NCI-H69 (cell line): ENCODE measurements around the gene ACTR3C.
"Not testable (repeated sequence)": the region's sequence is repeated elsewhere in the genome, so short reads cannot be mapped to it uniquely, and the experiment has no call there.

ENCODE experiments used
- DNase-seq: peaks from one replicate; lab custom pipeline; 2025; lab: John Stamatoyannopoulos, UW

Gene ACTR3C

GRCh38 chr7:150281681-150282403 lies 41.5 kb downstream of the ACTR3C start:
- DNase-seq = not testable (repeated sequence)

GRCh38 chr7:150278383-150278782 lies 45.0 kb downstream of the ACTR3C start:
- DNase-seq = not testable (repeated sequence)

- peak; percentile 32 for DNase-seq
Measured at GRCh38 chr7:150276132-150276695, 47.1 kb downstream of the ACTR3C start.

DNA sequence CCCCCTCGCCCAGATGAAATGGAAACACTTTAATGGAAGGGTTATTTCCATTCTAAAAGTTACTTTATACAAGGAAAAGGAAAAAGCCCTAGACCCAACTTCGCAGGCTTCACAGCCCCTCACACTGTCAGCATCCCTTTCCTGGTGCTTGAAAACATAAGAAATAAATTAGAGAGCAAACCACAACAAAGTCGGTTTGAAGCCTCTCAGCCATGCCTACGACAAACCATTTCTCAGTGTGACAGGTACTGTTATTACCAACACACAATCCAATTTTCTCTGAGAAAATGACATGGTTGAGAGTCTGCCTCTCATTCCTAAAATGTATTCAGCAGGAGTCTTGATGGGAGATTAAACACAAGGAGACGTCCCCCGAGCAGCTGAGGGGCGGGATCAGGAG lies 51.4 kb downstream of the ACTR3C start:
- not testable (repeated sequence) for DNase-seq

DNA sequence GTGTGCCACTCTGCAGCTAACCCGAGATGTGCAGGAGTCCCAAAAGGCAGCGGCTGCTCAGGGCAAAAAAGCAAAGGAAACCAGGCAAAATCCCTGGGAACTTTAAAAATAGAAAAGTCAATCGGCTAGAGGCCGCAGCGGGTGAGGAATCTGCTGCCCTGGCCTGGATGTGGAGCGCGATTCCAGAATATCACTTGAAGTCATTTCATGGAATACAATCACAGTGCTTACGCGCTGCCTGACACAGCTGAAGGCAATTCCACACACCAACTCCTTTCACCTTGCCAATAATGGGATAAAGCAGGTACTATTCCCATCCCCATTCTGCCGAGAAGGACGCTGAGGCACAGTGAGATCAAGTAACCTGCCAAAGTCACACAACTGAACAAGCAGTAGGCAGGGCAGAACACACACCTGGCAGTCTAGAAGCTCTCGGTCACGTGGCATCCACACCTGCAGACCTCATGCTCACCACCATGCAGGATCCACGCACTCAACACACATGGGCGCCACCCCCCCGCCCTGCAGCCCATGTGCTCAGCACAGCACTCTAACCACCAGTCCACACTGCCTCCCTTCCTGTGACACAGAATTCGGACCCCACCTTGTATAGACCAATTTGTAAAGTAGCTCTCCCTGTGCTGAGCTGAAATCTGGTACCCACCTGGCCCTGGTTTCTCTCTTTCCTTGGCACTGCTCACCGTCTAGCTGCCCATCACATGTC lies 53.1 kb downstream of the ACTR3C start:
- not testable (repeated sequence) for DNase-seq

DNA sequence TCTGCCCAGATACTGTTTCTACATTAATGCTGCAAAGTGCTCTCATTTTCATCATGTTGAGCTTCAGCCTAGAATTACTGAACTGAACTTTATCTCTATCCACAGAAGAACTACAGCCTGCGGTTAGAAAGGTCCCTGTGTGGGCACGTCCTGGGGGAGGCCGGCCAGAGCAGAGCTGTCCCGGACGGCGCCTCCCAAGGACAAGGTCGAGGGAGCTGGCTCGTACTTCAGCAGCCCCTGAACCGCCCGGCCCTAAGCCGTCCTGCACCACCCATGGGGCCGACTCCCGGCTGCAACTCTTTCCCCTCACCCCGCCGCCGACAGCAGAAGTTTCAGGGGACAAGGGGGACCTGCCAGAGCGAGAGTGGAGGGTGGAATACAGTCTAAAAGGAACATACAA lies 54.5 kb downstream of the ACTR3C start:
- DNase-seq = not testable (repeated sequence)

DNA sequence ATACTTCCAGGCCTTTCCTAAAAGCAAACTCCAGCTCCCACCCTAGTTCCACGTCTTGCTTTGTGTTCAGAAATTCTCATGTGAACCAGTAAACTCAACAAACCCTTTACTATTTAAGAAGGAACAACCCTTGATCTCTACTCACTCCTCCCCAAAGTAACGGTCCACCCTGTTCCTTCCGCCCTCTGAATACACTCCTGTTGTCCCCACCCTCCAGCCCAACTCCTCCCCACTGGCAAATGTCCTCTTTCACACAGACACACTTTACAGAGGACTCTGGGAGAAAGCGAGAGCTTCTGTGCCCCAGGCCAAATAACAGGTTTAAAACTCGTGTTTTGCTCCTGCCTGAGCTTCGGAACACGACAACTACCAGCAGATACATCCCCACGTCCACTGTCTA lies 55.1 kb downstream of the ACTR3C start:
- DNase-seq = not testable (repeated sequence)

DNA sequence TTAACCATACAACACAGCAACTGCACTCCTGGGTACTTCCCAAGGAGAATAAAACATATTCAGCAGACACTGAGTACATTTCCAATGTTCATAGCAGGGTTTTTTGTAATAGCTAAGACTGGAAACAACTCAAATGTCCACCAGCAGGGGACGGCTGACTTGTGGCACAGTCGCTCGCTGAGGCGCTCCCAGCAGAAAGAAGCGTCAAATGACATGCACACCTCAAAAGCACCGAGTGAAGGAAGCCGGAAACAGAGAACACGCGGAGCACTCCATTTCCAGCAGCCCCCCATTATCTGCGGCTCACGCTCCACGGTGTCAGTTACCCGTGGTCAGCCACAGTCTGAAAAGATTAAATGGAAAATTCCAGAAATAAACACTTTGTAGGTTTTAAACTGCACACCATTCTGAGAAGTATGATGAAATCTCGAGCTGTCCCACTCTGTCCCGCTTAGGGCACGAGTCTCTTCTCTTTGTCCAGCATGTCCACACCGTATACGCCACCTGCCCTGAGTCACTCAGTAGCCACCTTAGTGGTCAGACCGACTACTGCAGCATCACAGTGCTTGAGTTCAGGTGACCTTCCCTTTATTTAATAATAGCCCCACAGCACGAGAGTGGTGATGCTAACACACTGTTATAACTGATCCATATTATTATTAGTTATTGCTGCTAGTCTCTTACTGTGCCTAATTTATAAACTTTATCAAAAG lies 56.2 kb downstream of the ACTR3C start:
- DNase-seq = peak; percentile 29

GRCh38 chr7:150262656-150263055 lies 60.7 kb downstream of the ACTR3C start:
- not testable (repeated sequence) for DNase-seq

GRCh38 chr7:150247745-150248144 lies 75.6 kb downstream of the ACTR3C start:
- not testable (repeated sequence) for DNase-seq

GRCh38 chr7:150245208-150245607 lies 78.1 kb downstream of the ACTR3C start:
- not testable (repeated sequence) for DNase-seq

DNA sequence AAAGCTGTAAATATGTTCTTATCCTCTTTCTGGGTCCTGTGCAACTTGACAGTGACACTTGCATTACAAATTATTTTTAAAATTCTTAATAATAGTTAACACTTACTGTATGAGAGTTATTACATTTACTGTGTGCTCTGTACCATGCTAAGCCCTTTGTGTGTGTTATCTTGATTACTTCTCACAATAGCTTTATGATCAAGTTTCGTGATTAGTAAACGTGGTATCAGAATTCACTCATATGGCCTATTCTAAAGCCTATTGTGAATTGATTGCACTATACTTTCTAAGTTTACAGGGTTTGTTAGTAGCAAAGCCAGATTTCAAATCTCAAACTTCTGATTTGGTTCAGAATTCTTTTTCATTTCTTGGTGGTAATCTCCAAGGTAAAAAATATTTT lies 80.4 kb downstream of the ACTR3C start:
- not testable (repeated sequence) for DNase-seq

GRCh38 chr7:150225444-150225843 lies 97.9 kb downstream of the ACTR3C start:
- not testable (repeated sequence) for DNase-seq

GRCh38 chr7:150222083-150222972 lies 101.0 kb downstream of the ACTR3C start:
- DNase-seq = peak; percentile 19

DNA sequence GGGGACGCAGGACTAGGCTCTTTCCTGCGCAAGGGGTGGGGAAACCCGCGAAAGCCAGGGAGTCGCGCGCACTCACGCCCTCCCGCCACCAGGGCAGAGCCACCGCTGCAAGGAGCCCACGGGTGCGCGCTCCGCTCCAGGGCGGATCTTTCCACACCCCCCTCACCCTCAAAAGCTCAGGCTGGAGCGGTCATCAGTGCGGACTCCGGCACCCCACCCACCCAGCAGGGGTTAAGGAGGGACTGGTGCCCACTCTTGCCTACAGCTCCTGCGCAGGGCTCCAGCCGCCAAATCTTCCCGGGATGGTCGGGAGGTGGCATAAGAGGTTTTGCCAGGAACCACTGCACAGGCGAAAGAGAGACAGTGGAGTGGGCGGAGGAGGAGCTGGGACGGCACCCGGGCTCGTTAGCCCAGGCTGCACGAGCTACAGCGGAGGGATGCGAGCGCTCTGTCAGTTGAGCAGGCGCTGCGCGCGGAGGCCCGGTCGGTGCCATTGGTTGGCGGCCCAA lies 102.6 kb downstream of the ACTR3C start:
- DNase-seq = not testable (repeated sequence)

DNA sequence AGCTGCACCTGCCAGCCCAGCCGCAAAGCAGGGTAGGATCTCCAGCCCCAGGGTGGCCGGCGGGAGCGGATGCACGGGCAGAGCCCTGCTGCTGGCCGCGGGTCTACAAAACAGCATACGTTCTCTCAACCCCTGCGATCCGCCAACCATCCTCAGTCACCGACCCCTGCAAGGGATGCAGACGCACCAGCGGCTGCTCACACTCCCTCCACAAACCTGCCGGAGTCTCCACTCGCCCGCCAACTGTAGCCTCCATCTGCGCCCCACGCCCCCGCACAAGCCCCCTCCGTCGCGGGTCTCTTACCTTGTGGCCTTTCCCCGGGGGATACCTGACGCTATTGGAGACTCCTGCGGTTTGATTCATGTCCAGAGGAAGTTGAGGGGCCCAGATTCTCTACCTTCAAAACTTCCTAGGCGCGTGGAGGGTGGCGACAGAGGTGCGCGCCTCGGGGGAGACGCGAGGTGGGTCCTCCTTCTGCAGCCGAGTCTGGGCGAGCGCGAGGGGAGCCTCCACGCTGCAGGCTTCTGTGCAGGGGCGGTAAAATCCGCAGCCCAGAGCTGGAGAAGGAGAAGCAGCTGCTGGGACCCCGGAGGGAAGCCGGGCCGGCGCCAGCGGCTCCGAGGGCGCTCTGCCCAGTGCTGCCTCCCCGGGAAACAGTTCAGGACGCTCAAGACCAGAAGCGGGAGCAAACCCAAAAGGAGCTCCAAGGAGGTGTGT lies 103.2 kb downstream of the ACTR3C start:
- not testable (repeated sequence) for DNase-seq

DNA sequence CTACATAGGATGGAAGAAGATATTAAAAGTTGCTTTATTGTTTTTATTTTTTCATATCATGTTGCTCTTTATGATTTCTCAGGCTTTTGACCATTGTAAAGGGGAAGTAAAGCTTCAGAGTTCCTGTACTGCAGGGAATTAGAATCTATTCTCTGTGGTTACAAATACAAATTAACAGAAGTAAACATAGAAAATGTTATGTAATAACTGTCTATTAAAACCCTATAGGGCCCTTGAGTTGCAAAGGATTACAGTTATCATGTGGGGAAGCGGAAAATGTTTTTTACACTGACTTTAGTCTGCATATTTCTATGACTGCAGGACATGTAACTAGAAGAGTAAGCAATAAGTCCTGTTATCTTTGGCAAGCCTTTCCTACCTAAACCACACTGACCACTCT lies 116.5 kb downstream of the ACTR3C start:
- not testable (repeated sequence) for DNase-seq

- not testable (repeated sequence) for DNase-seq
Measured at GRCh38 chr7:150205866-150206265, 117.5 kb downstream of the ACTR3C start.

DNA sequence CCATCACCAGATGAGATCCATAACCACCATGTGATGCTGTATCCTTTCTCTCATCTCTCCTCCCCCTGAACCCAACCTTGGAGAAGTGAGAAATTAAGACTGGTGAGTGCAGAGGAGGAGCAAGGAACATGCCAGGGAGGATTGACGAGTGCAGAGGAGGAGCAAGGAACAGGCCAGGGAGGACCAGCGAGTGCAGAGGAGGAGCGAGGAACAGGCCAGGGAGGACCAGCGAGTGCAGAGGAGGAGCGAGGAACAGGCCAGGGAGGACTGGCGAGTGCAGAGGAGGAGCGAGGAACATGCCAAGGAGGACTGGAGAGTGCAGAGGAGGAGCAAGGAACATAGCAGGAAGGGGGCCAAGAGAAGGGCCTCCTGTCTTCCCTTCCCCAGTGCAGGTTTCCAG lies 118.8 kb downstream of the ACTR3C start:
- DNase-seq = not testable (repeated sequence)

DNA sequence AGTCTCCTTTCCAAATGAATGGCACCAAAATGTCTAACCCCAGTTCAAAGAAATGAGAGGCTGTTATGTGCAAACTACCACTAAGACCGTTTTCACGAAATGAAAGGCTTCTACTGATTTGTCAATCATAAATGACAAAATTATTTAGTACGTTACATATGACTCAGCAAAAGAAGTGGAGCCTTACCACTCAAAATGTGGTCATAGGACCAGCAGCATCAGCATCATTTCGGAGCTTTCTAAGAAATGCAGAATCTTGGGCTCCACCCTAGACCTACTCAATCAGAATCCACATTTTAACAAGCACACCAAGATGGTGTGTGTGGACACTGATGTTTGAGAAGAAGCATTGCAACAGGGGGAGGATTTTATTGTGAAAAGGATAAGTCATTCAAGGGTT lies 120.5 kb downstream of the ACTR3C start:
- not testable (repeated sequence) for DNase-seq
